GM18502 (cell line): ENCODE results near the gene LNX2.

ENCODE experiments used
- ATAC-seq: cut with Tn5 transposase; IDR thresholded peaks from one replicate; pipeline ENCODE4 v1.9.1; 2021; ENCODE audit warnings: mild to moderate bottlenecking; ENCODE audit not compliant: unreplicated experiment, poor library complexity

Gene LNX2

DNA sequence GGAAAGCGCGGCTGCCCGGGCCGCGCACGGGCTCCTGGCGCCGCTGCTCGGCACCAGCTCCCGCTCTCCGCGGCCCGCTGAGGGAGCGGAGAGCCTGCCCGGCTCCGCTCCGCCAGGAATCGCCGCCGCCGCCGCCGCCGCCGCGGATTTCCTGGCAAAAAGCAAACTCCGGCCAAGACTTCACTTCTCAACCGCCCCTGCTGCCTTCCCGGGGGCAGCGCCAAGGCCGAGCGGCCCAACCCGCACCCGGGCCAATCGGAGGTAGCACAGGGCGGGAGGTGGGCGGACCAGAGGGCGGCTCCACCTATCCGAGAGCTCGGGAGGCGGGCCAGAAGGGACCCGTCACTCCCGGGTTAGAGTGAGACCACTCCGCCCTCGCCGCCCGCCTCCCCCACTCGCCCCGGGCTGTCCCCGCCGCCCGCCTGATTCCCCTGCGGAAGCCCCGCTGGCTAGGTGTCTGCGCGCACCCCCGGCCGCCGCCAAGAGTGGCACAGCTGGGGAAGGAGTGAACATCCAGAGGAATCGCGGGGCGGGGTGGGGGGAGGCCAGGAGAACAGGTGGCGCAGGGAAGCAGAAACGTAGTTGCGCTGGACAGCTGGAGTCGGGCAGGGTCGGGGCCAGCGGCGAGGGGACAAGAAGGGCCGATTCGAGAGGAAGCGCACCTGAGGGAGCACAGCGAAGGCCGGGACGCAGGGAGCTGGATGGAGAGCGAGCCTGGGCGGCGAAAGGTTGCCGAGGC lies at the start of gene LNX2:
LNX2 (minus strand) TSS at position 153 of the 739 bp plus-strand sequence. CDS start 38,826 bp downstream, outside the sequence.
- peak; percentile 90 for ATAC-seq

DNA sequence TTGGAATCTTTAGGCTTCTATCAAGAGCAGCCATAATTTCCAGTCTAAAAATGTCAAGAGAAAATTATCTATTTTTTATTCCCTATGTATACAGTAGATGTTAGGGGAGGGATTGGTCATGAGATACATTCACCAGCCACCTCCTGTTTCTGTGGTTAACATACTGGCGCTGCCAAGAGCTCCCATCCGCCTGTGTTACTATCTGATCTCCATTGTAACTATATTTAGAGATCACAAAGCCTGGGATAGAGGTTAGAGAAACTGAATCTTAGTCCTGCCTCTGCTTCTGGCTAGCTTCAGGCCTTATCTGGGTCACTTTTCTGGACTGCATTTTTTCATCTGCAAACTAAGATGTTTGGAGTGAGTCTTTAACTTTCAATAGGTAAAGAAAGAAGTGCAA lies 47.6 kb upstream of the LNX2 start:
- ATAC-seq, result no peak

DNA sequence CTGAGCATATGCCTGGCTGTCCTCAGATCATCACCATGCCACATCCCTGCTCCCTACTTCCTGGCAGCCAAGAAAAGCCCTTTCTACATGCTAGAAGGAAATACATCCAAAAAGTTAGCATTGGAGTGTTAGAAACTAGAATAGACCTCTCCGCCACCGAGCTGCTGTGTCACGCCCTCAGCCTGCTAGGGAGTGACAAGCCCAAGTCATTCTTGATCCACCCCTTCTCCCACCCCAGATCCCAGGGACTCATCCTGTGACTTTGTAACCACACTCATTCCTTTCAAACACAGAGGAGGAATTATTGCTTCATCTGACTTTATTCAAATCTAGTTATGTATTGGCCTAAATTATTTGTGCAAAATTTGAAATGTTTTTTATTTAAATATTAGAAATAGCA lies 46.6 kb upstream of the LNX2 start:
- no peak for ATAC-seq

DNA sequence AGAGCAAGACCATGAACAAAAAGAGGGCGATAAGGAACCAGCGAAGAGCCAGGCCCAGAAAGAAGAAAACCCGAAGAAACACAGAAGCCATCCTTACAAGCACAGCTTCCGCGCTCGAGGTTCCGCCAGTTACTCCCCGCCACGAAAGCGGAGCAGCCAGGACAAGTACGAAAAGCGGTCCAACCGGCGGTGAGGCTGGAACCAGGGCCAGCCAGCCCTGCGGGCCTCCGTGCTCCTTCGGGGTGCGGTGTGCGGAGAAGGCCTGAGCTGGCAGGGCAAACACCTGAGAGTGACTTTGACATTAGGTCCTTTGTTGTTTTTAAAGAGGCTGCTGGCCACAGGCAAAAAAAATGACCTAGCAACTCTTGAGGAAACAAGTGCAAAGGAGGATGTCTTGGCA lies 45.4 kb upstream of the LNX2 start:
- ATAC-seq, result no peak

DNA sequence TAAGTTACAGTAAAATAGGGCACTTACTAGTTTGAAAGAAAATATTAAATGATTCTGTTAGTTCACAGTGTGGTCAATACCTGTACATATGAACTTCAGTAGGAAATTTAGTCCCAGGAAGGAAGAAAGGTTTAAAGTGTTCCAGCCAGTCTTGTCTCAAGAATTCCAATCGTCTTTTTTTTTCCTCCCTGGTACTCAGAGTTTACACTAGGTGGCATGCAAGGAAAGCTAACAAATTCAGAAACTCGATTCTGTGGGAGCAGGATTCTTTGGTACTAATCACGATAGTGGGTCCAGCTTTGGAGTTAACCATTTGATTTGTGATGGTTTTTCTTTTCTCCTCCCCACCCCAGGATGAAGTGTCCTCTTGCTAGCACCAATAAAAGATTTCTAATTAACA lies 45.0 kb upstream of the LNX2 start:
- ATAC-seq, result no peak

DNA sequence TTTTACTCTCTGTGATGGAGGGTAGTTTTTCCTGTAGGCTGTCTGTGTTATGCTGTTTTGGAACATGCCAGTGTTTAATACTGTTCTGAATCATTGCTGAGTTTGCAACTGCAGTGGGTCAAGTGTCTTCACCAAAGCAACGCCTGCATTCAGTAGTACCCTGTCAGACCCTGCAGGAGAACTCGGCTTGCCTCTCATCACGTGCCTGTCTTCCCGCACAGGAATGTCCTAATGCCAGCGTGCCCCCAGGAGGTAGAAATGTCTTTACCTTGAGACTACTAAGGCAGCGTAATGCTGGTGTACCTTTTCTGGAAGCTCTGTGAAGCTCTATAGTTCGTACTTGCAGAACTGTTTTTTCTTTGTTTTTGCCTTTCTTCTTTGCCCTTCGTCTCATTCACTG lies 43.6 kb upstream of the LNX2 start:
- ATAC-seq, result no peak

DNA sequence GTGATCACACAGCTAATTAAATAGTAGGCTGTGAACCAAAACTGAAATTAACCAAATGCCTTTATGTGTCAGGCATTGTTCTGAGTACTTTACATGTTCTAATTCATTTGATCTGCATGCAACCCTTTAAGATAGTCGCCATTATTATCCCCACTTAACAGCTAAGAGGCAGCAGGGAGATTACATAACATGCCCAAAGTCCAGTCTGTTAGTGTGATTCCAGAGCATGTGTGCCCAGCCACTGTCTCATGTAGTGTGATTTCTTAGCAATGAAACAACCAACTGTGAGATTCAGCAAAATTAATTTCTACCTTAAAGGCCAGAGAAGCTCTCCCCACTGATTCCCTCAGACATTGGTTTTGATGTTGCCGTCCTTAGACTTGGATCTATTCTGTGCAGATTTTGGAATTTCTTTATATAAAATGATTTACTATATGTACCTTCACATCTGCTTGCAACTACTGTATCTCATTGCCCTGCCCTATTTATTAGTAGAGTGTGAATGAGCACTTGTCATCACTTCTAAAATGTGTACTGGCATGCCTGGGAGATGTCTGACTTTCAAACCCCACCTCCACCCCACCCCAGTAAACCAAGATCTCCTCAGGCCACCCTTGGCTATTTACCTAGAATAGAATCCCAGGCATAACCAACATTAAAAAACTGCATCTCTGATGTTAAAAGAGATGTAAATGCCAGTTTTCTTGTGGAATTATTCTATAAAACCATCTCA lies 42.6 kb upstream of the LNX2 start:
- no peak for ATAC-seq

DNA sequence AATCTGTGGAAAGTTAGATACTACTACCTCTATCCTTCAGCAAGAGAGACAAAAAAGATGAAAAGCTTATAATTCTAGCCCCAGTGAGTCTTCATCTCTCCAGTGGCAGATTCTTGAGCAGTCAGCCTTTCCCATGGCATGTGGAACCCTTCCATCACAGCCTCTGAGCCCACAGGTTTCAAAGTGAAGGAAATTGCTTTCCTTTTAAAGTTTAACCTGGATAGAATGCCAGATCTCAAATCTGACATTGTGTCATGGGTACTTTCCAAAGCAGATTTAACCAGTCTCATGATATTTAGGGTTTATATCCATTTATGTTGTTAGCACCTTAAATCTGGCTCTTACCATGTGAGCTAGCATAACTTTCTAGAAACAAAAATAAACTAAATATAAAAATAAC lies 40.7 kb upstream of the LNX2 start:
- ATAC-seq, result no peak

DNA sequence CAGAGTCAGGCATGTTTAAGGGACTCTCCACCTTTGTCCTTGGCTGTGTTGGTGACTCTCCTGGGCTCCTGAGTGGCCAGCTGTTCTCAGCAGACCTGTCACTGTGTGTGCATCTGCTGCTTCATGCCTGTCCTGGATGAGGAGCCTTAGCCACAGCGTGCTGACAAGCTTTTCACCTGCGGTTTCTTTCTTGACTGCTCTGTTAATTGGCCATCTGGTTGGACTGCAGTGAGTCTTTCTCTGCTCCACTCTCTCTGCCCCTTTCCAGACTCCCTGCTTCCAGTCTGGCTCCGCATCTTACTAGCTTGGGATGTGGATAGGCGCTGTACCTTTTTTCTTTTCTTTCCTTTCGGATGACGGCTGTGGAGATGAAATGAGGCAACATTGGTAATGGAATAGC lies 40.2 kb upstream of the LNX2 start:
- ATAC-seq, result no peak

DNA sequence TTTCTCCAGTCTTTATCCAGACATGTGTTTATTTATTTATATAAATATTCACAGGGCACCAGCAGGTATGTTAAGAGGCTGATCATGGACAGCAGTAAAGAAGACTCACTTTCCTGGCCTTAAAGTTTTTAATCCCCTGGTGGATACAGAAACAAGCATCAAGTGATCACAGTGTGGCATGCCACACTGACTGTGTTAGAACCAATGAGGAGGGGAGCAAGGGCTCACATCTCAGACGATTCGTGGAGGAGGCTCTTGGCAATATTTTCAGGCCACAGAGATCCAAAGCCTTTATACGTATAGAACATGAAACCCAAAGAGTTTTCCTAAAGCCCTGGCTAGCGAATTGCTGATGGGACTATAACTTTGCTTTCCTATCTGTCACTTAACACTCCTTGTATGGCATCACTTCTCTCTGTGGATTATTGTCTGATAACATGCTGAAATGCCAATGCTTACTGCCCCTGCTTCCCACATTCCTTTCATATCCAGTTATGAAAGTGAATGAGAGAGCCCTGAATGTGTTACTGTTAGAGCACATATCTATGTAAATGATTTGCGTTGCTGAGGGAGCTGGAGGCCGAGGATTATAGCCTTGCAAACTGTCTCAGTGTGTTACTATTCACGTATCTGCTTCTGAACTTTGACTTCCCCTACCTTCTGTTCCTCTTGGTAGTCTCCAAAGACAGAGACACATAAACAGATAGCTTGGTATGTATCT lies 39.0 kb upstream of the LNX2 start:
- ATAC-seq, result no peak

DNA sequence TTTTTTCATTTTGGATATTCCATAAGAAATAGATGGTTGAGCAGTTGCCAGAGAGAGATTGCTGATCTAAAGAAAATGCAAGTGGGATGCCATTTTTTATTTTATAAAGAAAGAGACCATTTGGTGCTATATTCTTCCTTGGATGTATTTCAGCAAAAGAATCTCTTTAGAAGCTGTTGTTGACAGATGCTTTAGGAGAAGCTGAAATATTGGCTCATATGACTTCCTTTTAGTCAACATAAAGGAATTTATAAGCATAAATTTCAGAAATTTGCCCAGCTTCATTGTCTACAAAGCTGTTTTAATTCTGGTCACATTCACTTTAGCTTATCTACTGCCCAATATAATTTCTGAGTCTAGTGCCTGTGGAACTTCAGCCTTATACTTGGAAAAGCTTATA lies 38.2 kb upstream of the LNX2 start:
- ATAC-seq, result no peak

DNA sequence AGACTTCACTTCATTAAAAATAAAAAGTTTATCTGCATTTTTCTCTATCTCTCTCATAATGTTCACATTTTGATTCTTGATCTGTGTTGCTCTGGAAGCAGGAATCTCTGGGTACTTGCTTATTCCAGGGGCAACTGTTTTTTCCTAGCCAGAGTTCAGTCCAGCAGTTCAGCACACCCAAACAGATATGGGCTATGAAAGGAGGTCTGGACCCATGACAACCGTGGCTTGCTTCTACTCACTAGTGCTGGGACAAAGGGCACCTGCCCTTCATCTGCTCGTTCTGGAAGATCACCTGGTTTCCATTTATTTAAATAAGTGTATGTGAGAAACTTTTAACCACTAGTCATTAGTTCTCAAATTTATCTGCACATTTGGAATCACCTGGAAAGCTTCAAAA lies 37.4 kb upstream of the LNX2 start:
- ATAC-seq, result no peak

DNA sequence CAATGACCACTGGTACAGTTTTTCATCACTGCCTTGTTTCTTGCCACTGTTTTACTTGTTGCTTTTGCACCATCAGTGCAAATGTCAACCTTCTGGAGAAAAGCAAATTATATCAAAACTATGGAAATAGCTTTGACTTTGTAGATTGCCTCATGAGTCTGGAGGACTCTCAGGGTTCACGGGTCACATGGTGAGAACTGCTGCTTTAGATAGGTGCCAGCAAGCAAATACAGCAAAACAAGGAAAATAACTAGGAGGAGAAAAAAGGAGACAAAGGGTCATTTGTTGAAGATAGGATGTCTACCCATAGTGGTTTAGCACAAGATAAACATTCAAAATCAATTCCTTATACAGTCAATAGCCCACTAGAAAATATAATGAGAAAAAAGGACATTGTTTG lies 34.5 kb upstream of the LNX2 start:
- no peak for ATAC-seq

DNA sequence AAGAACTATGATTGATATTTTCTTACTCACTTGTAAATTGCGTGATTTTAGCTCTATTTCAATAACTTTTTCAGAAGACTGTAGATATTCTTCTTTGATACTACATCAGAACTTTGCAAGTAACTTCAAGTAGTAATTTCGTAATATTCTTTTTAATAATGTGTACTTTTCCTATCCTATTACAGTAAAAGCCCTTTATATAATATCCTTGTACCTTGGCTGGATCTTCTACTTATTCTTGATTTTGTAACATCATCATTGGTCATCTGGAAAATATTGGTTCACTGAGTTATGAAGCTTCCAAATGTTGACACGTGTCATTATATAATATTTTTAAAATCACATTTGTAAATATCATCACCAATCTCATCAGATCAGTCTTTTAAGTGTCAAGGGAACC lies 33.7 kb upstream of the LNX2 start:
- ATAC-seq, result no peak

DNA sequence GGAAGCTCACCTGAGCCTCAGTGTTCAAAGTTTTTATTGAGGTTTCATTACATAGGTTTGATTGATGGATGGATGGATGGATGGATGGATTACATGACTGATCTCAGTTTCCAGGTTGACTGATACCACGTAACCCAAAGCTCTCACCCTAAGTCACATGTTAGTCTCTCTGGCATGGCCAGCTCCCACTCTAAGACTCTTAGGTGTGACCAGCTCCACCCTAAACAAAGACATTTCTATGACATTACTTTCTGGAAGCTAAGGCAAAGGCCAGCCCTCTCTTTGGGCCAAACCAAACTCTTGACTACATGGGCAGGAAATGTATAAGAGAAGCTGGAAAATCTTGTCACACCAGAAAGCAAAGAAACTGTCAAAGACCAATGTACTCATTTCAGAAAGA lies 30.0 kb upstream of the LNX2 start:
- no peak for ATAC-seq

DNA sequence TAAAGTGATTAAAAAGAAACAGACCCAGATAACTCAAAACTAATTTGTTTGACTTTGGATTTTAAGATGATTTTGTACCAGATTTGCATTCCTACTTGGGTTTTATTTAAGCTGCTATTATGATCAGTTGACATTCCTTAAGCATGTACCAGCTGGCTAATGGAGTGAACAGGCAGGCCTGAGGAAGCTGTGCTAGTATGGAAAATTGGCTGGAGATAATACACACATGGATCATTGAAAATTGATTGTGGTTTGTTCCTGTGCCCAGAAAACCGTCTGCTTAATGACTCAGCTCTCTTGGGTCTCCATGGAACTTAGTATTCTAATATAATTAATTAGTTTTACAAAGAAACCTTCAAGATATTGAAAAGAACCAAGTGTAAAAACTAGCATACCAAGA lies 24.0 kb upstream of the LNX2 start:
- ATAC-seq, result no peak

DNA sequence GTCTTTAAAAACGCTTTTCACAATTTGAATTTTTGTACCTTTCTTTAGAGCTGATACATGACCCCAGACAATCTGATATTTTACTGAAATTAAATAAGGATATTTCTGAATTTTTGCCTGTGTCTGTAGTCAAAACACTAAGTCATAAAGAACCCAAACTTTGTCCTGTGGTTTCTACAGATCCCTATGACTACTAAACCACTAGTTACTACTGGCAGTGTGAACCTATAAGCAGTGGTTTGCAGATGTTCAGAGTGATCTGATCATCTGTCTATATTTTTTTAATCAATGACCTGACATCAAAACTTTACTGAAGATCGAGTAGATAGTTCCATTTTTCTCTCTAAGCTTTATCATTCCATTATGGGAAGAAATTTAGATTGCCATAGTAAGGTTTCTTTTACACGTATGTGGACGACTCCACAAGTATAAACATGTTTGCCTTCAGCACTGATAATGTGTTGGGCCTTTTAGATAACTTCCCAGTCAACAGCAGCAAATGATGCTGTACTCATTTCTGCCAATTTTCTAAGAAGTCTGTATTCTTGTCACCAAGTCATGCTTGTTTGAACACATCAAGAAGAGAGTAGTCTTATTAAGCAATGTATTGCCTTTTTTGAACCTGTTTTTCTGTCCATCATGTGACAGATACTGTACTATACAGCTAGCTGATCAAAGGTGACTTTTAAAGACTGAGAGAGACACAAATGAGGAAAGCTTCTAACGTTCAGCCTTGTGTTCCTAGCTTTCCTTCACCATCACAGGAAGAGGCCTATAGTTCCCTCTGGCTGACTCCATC lies 23.2 kb upstream of the LNX2 start:
- no peak for ATAC-seq

DNA sequence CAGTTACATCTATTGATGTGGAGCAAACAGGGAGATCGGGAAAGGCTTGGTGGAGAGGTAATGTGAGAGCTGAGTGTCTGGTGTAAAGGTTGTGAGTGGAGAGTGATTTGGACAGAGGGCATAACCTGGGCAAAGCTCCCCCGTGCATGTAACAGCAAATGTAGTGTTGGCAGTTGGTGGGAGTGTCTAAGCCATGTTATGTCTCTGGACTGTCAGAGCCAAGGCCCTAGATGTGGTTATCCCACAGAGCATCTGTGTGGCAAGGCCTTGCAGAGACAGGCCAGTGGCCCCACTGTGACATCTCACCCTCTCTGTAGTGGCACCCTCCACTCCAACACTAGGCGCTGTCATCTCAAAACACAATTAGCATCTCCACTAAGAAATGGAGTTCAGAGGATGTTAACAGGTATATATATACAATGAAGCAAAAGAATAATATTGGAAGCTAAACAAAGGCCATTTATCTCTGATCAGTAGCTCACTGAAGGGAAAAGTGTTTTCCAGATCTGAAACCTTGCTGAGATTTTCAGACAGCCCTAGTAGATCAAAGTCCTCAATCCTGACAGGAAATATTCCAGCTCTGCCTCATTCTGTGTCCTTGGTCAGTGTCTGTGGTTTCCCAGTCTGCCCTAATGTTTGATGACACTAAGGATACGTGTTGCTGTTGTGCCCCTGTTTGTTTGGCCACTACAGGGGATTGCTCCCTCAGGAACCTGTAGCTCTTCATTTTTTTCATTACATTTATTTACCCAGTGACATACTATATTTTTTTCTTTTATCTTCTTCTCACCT lies 21.6 kb upstream of the LNX2 start:
- no peak for ATAC-seq

DNA sequence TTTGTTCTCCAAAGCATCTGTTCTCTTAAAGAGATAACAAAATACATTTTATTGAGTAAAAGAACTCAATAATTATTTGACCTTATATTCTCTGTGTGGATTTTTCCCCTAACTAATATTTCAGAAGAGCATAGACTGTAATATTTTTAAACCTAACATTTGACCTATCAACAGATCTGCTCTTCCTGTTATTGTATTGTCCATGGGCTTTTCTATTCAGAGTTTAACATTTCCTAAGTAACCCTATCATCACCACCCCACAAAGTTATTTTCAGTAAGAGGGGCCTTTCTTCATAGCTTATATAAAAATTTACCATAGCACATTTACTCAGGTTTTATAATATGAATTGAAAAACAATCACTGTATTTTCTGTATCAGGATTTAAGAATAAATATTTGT lies 18.9 kb upstream of the LNX2 start:
- no peak for ATAC-seq

DNA sequence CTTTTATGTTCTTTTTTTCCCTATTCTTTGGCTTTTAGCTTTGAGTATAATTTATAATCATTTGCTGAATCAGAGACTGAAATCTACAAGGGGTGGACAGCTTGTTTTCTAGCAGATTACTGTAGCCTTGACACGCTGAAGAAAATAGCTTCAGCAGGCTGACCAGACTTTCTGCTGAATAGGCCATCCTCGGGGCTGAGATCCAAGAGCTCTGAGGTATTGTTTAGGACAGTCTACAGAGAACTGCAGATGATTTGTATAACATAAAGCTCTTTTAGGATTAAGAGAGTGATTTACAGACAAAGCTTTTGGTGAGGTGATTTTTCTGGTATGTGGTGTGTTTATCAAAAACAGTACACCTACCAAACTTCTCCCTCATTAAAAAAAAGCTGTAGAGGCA lies 18.2 kb upstream of the LNX2 start:
- no peak for ATAC-seq
